Activated CD8-positive, alpha-beta T cell treated with anti-CD3 and anti-CD28 coated beads, Interleukin-2, amount 10 ng/mL, durations not matched to agents 7 days and 5 days (primary cell): ENCODE measurements around the gene MRPL10. TPM values are rescaled to one million over a fixed set of nuclear protein-coding genes. Genes with fewer than 3 reads are reported as not detected.

Experiments
- ATAC-seq: fragments of 150-1000 bp; cut with Tn5 transposase; one replicate; pipeline ENCODE4 v1.10.0; 2021; ENCODE audit warnings: moderate library complexity
- CTCF ChIA-PET: fragments of 350-600 bp; sonication (Branson Sonifier 250); formaldehyde crosslinking; loops from one replicate; lab custom pipeline; 2021; ENCODE audit warnings: antibody characterized with exemption; lab: Charles Lee
- POLR2A ChIA-PET: fragments of 350-600 bp; sonication (Branson Sonifier 250); formaldehyde crosslinking; loops from one replicate; lab custom pipeline; 2021; ENCODE audit warnings: antibody characterized with exemption; lab: Charles Lee
- DNase-seq: peaks from one replicate; pipeline ENCODE4 v3.0.0-alpha.2; 2020
- H3K27ac Mint-ChIP-seq: one replicate; pipeline ENCODE4 v1.8.0; 2021; ENCODE audit warnings: mild to moderate bottlenecking, mixed read lengths
- H3K27me3 Mint-ChIP-seq: one replicate; pipeline ENCODE4 v1.8.0; 2021; ENCODE audit warnings: low read depth, mixed read lengths
- H3K36me3 Mint-ChIP-seq: one replicate; pipeline ENCODE4 v1.8.0; 2021; ENCODE audit warnings: low read depth, mixed read lengths
- H3K4me1 Mint-ChIP-seq: one replicate; pipeline ENCODE4 v1.8.0; 2021; ENCODE audit warnings: low read depth, mixed read lengths
- H3K4me3 Mint-ChIP-seq: one replicate; pipeline ENCODE4 v1.8.0; 2021; ENCODE audit warnings: mild to moderate bottlenecking, mixed read lengths
- H3K9me3 Mint-ChIP-seq: one replicate; pipeline ENCODE4 v1.8.0; 2022; ENCODE audit warnings: mixed read lengths; ENCODE audit not compliant: insufficient read depth
- total RNA-seq, 2 experiments: library from RNA; stranded (reverse); gene quantifications; one replicate each; pipeline ENCODE4 v1.2.3, GENCODE V29; 2021

Gene MRPL10
- total RNA-seq, 2 experiments from 2014 or later = 37.9 to 41.6 TPM

GRCh38 chr17:47810901-47811635, 20.3 kb downstream of the MRPL10 start:
- Mint-ChIP-seq H3K36me3 (peaks cover 51% of the 10 kb centered on the region), H3K27me3 (no peaks in the 10 kb centered on the region), H3K4me1 (peaks cover 5% of the 10 kb centered on the region), H3K9me3 (no peaks in the 10 kb centered on the region), H3K4me3 (no peak overlapping the region), H3K27ac (no peak overlapping the region)
- ChIA-PET POLR2A (interaction anchor here (1.4 kb wide), 1 partner anchor 11 kb away, joined by 4 read pairs; the partner anchor contains the start of gene OSBPL7), CTCF (interaction anchor here (1.1 kb wide), 1 partner anchor 21 kb away, joined by 3 read pairs; no protein-coding TSS in a partner anchor)
- ATAC-seq (no peak), DNase-seq (no peak)

DNA sequence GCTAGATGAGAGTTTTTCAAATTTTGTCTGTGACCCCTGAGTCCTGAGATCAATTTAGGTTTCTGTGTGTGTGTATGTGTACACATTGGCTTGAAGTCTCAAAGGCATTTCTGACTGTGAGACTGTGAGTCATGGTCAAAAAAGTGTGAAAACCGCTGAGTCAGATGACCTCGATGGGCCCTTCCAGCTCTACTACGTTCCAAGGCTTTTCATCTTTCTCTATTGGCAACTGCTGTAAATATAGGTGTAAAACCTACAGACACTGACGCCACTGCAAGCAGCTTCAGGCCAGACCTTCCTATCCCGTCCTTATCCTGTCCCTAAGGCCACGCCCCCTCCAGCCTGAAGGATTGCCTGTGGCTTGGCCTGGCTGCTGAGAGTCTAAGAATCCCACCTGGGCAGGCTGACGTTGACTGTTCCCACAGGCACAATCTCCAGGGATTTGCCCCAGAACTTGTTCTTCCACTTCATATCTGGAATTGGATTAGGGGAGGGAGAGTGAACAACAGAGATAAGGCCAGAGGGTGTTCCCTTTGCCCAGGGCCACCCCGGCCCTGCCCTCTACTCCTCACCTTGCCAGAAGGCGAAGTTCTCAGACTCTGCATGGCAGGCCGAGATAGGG, 21.0 kb downstream of the MRPL10 start:
- Mint-ChIP-seq H3K27me3 (no peaks in the 10 kb centered on the region), H3K27ac (no peak overlapping the region), H3K4me1 (peaks cover 5% of the 10 kb centered on the region), H3K36me3 (peaks cover 45% of the 10 kb centered on the region), H3K9me3 (no peaks in the 10 kb centered on the region), H3K4me3 (no peak overlapping the region)
- POLR2A ChIA-PET = interaction anchor here (1.4 kb wide), 1 partner anchor 11 kb away, joined by 4 read pairs; the partner anchor contains the start of gene OSBPL7
- peak; percentile 32 for ATAC-seq
- no peak for DNase-seq
- CTCF ChIA-PET = interaction anchor here (0.7 to 1.1 kb wide), 3 partner anchors 11 to 111 kb away, joined by 3 read pairs; partner anchors contain the start of gene OSBPL7

DNA sequence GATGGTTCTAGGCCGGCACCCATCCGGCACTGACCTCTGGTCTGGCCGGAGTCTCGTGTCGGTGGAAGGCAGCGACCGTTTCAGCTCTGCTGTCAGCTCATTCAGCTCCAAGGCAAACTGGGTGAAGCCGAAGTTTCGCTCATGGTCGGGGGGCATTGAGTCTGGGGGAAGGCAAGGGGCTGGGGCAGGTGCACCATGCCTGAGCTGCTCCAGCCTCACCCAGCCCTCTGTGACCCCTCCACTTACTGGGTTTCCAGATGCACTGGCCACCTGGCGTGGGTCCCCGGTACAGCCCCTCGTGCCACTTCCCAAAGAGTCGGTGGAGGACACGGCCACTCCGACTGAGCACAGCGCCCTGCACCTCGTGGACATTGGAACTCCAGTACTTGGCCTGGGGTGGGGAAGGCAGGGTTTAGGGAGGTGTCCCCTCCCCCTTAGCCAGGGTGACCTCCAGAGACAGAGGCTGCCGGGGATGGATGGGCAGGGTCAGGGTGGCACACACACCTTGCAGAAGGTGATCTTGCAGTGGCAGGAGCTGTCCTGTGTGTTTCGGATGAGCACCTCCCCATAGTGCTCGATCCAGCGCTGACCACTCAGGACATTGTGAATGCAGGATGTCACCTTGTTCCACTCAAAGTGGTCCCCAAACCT, 22.4 kb downstream of the MRPL10 start:
- Mint-ChIP-seq H3K27ac (no peak overlapping the region), H3K4me3 (no peak overlapping the region), H3K36me3 (peaks cover 40% of the 10 kb centered on the region), H3K9me3 (no peaks in the 10 kb centered on the region), H3K4me1 (peaks cover 5% of the 10 kb centered on the region), H3K27me3 (peaks cover 2% of the 10 kb centered on the region)
- DNase-seq = no peak
- POLR2A ChIA-PET = interaction anchor here (1.0 kb wide), 1 partner anchor 145 kb away, joined by 3 read pairs; no protein-coding TSS in a partner anchor
- CTCF ChIA-PET = no interaction called here
- ATAC-seq = no peak

GRCh38 chr17:47808036-47808829, 23.1 kb downstream of the MRPL10 start:
- Mint-ChIP-seq H3K36me3 (peaks cover 40% of the 10 kb centered on the region), H3K4me1 (peaks cover 5% of the 10 kb centered on the region), H3K9me3 (no peaks in the 10 kb centered on the region), H3K27ac (peak overlapping the region; percentile 59), H3K4me3 (no peak overlapping the region), H3K27me3 (peaks cover 2% of the 10 kb centered on the region)
- CTCF ChIA-PET = no interaction called here
- ATAC-seq = no peak
- POLR2A ChIA-PET = interaction anchor here (1.0 kb wide), 1 partner anchor 145 kb away, joined by 3 read pairs; no protein-coding TSS in a partner anchor
- no peak for DNase-seq

- ATAC-seq (no peak), DNase-seq (no peak)
- H3K27me3 Mint-ChIP-seq = peaks cover 2% of the 10 kb centered on the region
- ChIA-PET CTCF (no interaction called here), POLR2A (no interaction called here)
- peaks cover 36% of the 10 kb centered on the region for H3K36me3 Mint-ChIP-seq
- H3K27ac Mint-ChIP-seq = no peak overlapping the region
- H3K9me3 Mint-ChIP-seq = no peaks in the 10 kb centered on the region
- H3K4me3 Mint-ChIP-seq = no peak overlapping the region
- H3K4me1 Mint-ChIP-seq = peaks cover 5% of the 10 kb centered on the region
Observed at GRCh38 chr17:47807421-47807820, 23.9 kb downstream of the MRPL10 start.

DNA sequence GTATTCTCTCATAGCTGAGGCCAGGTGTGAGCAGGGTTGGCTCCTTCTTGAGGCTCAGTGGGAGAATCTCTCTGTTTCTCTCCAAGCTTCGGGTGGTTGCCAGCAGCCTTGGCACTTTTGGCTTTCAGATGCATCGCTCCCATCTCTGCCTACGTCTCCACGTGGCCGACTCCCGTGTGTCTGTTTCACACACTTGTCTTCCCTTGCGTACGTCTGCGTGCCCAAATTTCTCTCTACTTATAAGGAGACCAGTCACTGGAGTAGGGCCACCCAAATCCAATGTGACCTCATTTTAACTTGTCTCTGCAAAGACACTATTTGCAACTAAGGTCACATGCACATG, 24.5 kb downstream of the MRPL10 start:
- Mint-ChIP-seq H3K36me3 (peaks cover 32% of the 10 kb centered on the region), H3K9me3 (no peaks in the 10 kb centered on the region), H3K27ac (no peak overlapping the region), H3K4me3 (no peak overlapping the region), H3K4me1 (peaks cover 5% of the 10 kb centered on the region), H3K27me3 (peaks cover 2% of the 10 kb centered on the region)
- ChIA-PET POLR2A (no interaction called here), CTCF (no interaction called here)
- no peak for DNase-seq
- ATAC-seq = no peak

DNA sequence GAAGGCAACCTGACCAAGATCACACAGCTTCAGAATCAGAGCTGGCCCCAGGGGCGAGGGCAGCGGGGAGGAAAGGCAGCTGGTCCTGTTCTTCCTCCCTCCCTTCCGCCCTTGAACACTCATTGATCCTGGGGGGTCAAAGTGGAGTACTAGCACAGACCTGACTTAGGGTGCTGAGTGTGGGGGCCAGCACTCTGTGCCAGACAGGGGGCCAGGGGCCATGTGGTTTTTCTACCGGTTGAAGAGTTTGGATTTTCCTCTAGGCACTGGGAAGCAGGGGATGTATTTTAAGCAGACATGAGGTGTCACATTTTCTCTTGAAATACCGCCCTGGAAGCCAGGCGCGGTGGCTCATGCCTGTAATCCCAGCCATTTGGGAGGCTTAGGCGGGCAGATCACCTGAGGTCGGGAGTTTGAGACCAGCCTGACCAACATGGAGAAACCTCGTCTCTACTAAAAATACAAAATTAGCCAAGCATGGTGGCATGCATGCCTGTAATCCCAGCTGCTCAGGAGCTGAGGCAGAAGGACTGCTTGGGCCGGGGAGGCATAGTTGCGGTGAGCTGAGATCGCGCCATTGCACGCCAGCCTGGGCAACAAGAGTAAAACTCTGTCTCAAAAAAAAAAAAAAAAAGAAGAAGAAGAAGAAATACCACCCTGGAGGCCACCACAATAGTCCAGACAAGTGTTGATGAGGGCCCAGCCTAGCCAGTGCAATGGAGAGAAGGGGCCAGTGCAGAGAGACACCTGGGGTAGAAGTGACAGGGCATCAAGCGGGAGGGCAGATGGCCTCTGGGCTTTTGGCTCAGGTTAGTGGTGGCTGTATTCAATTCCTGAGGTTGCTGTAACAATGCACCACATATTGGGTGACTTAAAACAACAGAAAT, 25.1 kb downstream of the MRPL10 start:
- ATAC-seq (no peak), DNase-seq (no peak)
- Mint-ChIP-seq H3K4me3 (no peak overlapping the region), H3K36me3 (peaks cover 25% of the 10 kb centered on the region), H3K27me3 (peaks cover 2% of the 10 kb centered on the region), H3K4me1 (peaks cover 2% of the 10 kb centered on the region), H3K27ac (no peak overlapping the region), H3K9me3 (no peaks in the 10 kb centered on the region)
- ChIA-PET POLR2A (no interaction called here), CTCF (no interaction called here)

DNA sequence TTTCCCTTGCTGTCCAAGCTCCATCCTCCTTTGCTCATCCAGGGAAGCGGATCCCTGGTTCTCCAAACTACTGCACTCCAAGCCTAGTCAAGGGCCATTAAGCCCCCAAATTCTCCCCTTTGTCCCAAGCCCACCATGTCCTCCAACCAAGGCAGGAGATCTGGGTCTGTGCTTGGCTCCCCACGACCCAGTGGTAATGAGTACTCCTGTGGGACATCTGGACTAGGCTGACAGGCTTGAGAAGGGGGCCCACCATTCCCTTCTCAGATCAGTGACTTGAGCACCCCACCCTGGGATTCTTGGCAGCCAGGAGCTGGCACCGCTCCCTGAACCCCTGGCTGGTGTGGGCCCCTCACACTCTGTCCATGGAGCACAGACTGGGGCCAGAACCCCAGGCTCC, 26.9 kb downstream of the MRPL10 start:
- CTCF ChIA-PET = interaction anchor here (1.3 kb wide), 1 partner anchor 188 kb away, joined by 3 read pairs; no protein-coding TSS in a partner anchor
- POLR2A ChIA-PET = interaction anchor here (0.5 kb wide), 1 partner anchor 642 kb away, joined by 4 read pairs; no protein-coding TSS in a partner anchor
- peaks cover 2% of the 10 kb centered on the region for H3K27me3 Mint-ChIP-seq
- no peaks in the 10 kb centered on the region for H3K9me3 Mint-ChIP-seq
- H3K36me3 Mint-ChIP-seq = peaks cover 15% of the 10 kb centered on the region
- H3K27ac Mint-ChIP-seq = no peak overlapping the region
- DNase-seq (no peak), ATAC-seq (no peak)
- no peaks in the 10 kb centered on the region for H3K4me1 Mint-ChIP-seq
- H3K4me3 Mint-ChIP-seq = no peak overlapping the region

DNA sequence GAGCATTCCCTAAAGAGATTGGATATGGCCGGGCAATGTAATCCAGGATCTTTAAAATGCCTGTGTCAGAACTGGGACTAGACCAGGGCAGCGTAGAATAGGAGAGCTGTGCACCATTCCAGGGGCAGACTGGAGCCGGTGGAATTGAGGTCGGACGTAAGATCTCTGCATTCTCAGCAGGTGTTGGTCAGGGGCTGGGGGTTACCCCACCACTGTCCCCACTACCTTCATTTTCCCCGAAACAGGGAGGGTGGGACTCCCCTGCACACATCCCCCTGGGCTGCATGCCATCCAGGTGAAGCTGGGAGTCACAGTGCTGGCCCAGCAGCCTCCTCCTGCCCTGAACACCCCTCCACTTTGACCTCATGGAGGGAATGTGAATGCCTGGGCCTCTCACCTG, 27.6 kb downstream of the MRPL10 start:
- no peaks in the 10 kb centered on the region for H3K4me1 Mint-ChIP-seq
- H3K9me3 Mint-ChIP-seq = no peaks in the 10 kb centered on the region
- H3K36me3 Mint-ChIP-seq = peaks cover 15% of the 10 kb centered on the region
- ATAC-seq (no peak), DNase-seq (no peak)
- H3K27me3 Mint-ChIP-seq = peaks cover 2% of the 10 kb centered on the region
- ChIA-PET CTCF (interaction anchor here (1.3 kb wide), 1 partner anchor 188 kb away, joined by 3 read pairs; no protein-coding TSS in a partner anchor), POLR2A (interaction anchor here (0.5 kb wide), 1 partner anchor 643 kb away, joined by 4 read pairs; no protein-coding TSS in a partner anchor)
- no peak overlapping the region for H3K4me3 Mint-ChIP-seq
- H3K27ac Mint-ChIP-seq = no peak overlapping the region

GRCh38 chr17:47803201-47803600, 28.1 kb downstream of the MRPL10 start:
- Mint-ChIP-seq H3K9me3 (no peaks in the 10 kb centered on the region), H3K27ac (no peak overlapping the region), H3K4me1 (no peaks in the 10 kb centered on the region), H3K36me3 (peaks cover 12% of the 10 kb centered on the region), H3K27me3 (peaks cover 2% of the 10 kb centered on the region), H3K4me3 (no peak overlapping the region)
- CTCF ChIA-PET = interaction anchor here (0.7 kb wide), 3 partner anchors 129 to 140 kb away, joined by 3 read pairs; no protein-coding TSS in a partner anchor
- DNase-seq = no peak
- no peak for ATAC-seq
- POLR2A ChIA-PET = no interaction called here
